Hematopoietic multipotent progenitor cell treated with erythropoietin and hydrocortisone succinate and interleukin-3 and kit ligand, for 4 days (in vitro differentiated cells): ENCODE measurements around the gene TRAFD1.
"Not testable (repeated sequence)": the region's sequence is repeated elsewhere in the genome, so short reads cannot be mapped to it uniquely, and the experiment has no call there.

Source experiments
- DNase-seq: peaks from one replicate; pipeline ENCODE4 v3.0.0-alpha.2; 2015

The TRAFD1 gene, protein sequence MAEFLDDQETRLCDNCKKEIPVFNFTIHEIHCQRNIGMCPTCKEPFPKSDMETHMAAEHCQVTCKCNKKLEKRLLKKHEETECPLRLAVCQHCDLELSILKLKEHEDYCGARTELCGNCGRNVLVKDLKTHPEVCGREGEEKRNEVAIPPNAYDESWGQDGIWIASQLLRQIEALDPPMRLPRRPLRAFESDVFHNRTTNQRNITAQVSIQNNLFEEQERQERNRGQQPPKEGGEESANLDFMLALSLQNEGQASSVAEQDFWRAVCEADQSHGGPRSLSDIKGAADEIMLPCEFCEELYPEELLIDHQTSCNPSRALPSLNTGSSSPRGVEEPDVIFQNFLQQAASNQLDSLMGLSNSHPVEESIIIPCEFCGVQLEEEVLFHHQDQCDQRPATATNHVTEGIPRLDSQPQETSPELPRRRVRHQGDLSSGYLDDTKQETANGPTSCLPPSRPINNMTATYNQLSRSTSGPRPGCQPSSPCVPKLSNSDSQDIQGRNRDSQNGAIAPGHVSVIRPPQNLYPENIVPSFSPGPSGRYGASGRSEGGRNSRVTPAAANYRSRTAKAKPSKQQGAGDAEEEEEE

DNA sequence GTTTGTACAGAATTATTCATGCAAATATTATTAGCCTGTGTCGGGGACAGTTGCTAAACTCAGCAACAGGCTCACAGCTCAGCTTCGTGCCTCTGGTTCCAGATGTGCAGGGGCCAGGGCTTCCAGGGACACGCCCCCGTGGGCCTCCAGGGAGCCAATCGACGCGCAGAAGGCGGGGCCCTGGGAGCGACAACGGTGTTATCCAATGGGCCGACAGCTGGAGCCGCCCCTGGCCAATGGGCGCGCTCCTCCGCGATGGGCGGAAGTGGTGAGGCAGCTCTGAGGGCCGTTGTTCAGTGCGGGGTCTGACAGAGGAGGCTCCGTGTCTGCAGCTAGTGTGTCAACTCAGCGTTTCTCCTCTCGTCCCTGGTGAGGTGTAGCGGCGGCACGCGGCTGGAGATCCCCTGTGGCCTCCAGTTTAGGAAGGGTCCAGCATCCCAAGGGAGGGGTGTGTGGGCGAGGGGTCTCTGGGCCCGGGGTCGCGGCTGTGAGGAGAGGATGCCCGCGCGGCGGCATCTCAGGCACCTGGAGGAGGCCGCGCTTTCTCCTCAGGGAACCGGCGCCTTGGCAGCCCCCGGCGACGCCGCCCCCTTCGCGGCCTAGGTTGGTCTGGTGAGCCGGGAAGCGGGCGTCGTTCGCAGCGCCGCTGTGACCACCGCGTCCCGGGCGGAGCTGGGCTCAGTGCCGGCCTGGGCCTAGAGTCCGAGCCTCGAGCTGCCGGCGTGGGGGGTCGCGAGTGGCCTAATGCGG, at the start of gene TRAFD1:
Gene TRAFD1, plus strand, starts transcription at position 311 of the 750 bp plus-strand sequence. CDS start 4,963 bp downstream, outside the sequence.
- DNase-seq: peak; percentile 99

DNA sequence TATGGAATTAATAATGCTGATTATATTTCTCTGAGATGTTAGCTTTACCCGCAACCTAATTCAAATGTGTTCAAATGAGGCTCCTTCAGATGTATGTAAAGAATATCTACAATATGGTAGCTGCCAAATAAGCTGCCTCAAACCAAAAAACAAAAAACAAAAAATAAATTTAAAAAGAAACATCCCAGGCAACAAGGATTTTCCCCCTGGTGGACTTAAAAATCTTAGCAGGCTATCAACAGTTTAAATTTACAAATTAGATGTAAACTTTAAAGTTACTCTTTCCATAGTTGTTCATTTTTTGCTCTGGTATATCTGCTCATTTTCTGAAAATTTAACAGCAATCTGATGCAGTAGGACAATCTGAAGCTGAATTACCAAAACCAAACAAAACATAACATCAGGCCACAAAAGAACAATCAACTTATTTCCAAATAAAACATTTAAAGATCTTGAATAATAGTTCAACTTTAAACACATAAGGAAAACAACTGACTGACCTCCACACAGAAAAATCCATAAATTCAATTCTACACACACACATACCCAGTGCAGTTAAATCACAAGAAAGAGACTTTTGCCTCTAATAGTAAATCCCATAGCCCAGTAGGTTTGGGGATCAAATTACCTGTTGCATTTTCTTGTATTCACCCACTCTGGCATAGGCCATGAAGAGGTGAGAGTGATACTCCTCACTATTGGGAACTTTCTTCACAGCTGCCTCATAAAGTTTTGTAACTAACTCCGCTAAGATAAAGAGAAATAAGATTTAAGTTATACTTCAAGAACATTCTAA, 38.1 kb upstream of the TRAFD1 start:
- DNase-seq: peak; percentile 26

DNA sequence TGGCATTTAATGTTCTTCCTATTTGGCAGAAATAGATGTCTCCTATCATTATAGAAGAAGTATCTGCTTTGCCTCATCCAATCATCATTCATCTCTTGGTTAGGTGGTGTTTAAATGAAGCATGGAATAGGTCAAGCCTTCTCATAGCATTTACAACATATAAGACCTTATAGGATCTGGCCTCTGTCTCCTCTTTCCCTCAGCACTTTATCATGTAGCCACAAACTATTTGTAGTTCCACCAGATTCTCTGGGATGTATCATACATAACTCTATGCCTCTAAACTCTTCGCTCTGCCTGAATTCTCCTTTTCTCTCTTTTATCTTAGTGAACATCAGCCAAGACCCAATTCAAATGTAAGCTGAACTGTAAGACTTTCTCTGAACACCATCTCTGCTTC, 37.5 kb upstream of the TRAFD1 start:
- DNase-seq: no peak

DNA sequence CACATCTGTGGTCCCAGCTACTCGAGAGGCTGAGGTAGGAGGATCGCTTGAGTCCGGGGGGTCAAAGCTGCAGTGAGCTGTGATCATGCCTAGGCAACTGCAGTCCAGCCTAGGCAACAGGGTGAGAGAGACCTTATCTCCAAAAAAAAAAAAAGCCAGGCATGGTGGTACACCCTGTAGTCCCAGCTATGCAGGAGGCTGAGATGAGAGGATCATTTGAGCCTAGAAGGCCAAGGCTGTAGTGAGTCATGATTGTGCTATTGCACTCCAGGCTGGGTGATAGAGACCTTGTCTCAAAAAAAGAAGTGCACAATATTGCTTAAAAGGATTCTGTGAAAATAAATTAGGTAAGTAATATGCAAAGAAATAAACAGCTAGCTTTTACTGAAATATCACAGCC, 33.8 kb upstream of the TRAFD1 start:
- DNase-seq: no peak

DNA sequence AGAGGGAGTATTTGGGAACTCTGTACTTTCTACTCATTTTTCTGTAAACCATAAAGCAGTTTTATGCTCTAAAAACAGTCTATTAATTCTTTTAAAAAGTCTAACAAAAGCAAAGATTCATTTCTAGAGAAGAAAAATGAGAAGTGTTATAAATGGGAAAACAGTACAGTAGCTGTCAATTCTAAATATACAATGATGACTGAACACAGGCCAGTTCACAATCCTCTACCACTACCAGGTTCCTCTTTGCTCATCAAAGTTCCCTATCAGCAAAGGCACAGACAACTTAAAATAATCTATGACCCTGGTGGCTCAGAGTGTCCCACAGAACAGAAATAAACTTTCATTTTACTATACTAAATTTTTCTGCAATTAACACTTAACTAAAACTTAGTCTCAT, 29.3 kb upstream of the TRAFD1 start:
- peak; percentile 62 for DNase-seq

- DNase-seq: no peak
Measured at GRCh38 chr12:112096667-112097066, 28.7 kb upstream of the TRAFD1 start.

DNA sequence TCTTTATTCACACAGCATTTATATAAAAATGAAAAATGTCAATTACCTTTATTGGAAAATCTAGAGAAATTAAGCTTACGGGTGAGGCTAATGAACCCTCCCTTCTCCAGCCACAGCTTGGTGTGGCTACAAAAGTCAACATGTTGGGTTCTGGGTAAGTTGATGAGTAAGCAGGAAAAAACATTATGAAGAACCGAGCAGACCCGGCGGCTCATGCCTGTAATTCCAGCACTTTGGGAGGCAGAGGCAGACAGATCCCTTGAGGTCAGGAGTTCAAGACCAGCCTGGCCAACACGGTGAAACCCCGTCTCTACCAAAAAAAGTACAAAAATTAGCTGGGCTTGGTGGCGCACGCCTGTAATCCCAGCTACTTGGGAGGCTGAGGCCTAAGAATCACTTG, 27.7 kb upstream of the TRAFD1 start:
- no peak for DNase-seq

DNA sequence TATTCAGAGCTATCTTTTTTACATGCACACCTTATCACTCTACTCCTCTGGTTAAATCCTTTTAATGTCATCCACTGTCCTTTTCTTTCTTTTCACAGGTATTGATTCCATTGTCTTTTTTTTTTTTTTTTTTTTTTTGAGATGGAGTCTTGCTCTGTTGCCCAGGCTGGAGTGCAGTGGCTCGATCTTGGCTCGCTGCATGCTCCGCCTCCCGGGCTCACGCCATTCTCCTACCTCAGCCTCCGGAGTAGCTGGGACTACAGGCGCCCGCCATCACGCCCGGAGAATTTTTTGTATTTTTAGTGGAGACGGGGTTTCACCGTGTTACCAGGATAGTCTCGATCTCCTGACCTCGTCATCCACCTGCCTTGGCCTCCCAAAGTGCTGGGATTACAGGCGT, 24.9 kb upstream of the TRAFD1 start:
- DNase-seq: not testable (repeated sequence)

GRCh38 chr12:112102127-112102526, 23.2 kb upstream of the TRAFD1 start:
- DNase-seq: no peak

GRCh38 chr12:112102746-112103145, 22.6 kb upstream of the TRAFD1 start:
- DNase-seq: not testable (repeated sequence)

GRCh38 chr12:112103758-112104503, 21.4 kb upstream of the TRAFD1 start:
- no peak for DNase-seq

GRCh38 chr12:112105891-112106290, 19.5 kb upstream of the TRAFD1 start:
- no peak for DNase-seq

- peak; percentile 84 for DNase-seq
Measured at GRCh38 chr12:112107306-112108201, 17.8 kb upstream of the TRAFD1 start.

DNA sequence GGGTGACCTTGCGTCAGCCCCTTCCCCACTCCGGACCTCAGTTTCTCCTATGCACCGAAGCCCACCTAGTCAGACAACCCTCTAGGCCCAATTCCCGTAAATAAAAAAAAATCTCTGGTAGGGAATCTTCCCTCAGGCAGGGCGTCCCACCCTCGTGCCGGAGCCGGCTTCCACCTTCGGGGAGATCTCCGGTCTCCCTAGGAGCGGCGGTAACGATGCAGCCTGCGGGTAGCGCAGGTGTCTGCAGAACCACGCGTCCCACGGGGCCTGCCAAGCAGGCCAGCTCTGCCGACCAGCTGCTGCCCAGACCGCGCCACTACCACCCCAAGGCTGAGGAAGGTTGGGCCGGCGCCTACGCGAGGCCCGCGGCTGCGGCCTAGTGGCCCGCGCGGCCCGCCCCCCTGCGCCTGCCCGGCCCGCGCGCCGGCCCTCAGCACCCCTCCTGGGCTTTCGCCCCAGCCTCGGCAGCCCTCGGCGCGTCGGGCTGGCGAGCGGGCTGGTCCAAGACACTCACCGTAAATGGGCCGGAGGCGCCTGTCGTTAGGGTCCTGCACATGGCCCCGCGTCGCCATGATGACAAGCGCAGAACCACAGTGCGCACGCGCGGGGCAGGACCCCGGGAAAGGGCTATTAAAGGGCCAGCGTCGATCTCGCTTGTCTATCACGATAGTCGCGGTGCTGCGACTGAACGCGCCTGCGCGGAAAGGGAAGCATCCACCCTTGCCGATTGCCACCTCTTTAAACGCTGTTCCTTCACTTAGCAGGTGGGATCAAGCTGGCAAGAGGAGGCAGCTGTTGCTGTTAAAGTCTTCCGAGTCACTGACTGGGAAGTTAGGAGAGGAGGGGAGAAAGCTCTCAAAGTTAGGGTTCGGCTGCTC, 16.9 kb upstream of the TRAFD1 start, which contains the start of gene NAA25:
Gene NAA25, minus strand, starts transcription at position 582 of the 878 bp plus-strand sequence. Its CDS starts 10 bp downstream, at position 572.
- peak; percentile 96 for DNase-seq

DNA sequence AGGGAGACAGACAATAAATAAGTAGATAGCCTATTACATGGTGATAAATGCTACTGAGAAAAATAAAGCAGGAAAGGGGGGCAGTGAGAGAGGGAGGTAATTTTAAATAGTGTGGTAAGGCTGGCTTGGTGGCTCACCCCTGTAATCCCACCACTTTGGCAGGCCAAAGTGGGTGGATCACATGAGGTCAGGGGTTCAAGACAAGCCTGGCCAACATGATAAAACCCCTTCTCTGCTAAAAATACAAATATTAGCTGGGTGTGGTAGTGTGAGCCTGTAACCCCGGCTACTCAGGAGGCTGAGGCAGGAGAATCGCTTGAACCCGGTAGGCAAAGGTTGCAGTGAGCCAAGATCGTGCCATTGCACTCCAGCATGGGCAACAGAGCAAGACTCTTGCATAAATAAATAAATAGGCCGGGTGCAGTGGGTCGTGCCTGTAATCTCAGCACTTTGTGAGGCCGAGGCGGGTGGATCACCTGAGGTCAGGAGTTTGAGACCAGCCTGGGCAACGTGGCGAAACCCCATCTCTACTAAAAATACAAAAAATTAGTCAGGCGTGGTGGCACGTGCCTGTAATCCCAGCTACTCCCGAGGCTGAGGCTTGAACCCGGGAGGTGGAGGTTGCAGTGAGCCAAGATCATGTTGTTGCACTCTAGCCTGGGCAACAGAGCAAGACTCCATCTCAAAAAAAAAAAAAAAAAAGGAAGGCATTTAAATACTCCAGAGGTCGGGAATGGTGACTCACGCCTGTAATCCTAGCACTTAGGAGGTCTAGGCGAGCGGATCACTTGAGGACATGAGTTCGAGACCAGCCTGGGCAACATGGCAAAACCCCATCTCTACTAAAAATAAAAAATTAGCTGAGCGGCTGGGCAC, 14.3 kb upstream of the TRAFD1 start:
- peak; percentile 56 for DNase-seq

- no peak for DNase-seq
Measured at GRCh38 chr12:112111931-112112330, 13.4 kb upstream of the TRAFD1 start.

DNA sequence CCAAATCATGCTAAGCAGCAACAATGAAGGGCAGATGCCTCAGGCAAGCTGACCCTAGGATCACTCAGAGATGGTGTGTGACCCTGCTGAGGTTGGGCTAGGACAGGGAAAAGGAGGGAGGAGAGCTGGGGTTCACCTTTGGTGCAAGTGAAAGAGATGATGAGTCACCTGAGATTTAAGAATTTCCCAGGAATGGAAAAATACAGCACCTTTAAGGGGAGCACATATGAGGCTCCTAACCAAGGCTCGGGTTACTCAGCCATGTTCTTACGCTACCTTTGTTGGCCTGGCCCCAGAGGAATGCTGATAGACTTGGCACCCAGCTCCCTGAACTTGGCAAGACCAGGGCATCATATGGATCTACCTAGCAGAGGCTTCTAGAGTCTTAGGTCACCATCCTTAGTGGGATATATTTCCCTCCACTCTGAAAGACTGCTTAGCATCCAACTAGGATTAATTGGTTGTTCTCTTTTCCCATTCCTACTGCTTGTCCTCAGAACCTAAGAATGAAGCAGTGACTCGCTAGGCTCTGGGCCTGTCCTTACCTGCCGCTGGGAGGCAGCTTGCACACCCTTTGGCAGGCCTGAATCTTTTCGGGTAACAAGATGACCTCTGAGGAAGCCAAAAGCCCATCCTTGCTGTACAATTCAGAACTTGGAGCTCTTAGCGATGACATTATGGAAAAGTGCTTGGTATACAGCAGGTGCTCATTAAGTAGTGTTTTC, 12.8 kb upstream of the TRAFD1 start:
- DNase-seq: no peak
